SJSA1 (cell line): ENCODE measurements around the gene WDFY3. TPM values are rescaled to one million over a fixed set of nuclear protein-coding genes. Genes with fewer than 3 reads are reported as not detected.
"Not testable (repeated sequence)": the region's sequence is repeated elsewhere in the genome, so short reads cannot be mapped to it uniquely, and the experiment has no call there.

ENCODE experiments used
- DNase-seq, 2 experiments: peaks; one replicate each; pipeline ENCODE4 v3.0.0-alpha.2; 2015 to 2020; ENCODE audit warnings: low spot score in 2 of 2, low read depth in 1 of 2
- H3K27ac ChIP-seq: fragments of 250-450 bp; sonication (Bioruptor Pico); 2 replicates; pipeline ENCODE4 v1.5.1; 2020; ENCODE audit warnings: mild to moderate bottlenecking, moderate library complexity
- H3K27me3 ChIP-seq: fragments of 250-450 bp; sonication (Bioruptor Pico); replicated peaks from 2 replicates; pipeline ENCODE4 v1.5.1; 2020; ENCODE audit warnings: mild to moderate bottlenecking, moderate library complexity
- H3K36me3 ChIP-seq: fragments of 250-450 bp; sonication (Bioruptor Pico); 2 replicates; pipeline ENCODE4 v1.5.1; 2020; ENCODE audit warnings: mild to moderate bottlenecking
- H3K4me1 ChIP-seq: fragments of 250-450 bp; sonication (Bioruptor Pico); replicated peaks from 2 replicates; pipeline ENCODE4 v1.6.1; 2021; ENCODE audit warnings: mild to moderate bottlenecking
- H3K4me3 ChIP-seq: fragments of 250-450 bp; sonication (Bioruptor Pico); 2 replicates; pipeline ENCODE4 v1.5.1; 2020; ENCODE audit warnings: mild to moderate bottlenecking
- H3K9me3 ChIP-seq: fragments of 250-450 bp; sonication (Bioruptor Pico); replicated peaks from 2 replicates; pipeline ENCODE4 v1.5.1; 2020; ENCODE audit warnings: mild to moderate bottlenecking
- total RNA-seq: library from RNA; depleted of rRNA; stranded (reverse); fragments of >200 nt; shearing (Covaris generic); gene quantifications from 2 replicates; pipeline ENCODE4 v1.2.3, GENCODE V29; 2014

The WDFY3 gene
- total RNA-seq, 1 experiment from 2014 or later: 49.7 TPM

GRCh38 chr4:84681486-84682274, 284.8 kb downstream of the WDFY3 start:
- peak in 1 of 2 experiments; percentile 65 for DNase-seq
- Histone ChIP-seq H3K4me1 (peaks cover 32% of the 10 kb centered on the region), H3K9me3 (no peaks in the 10 kb centered on the region), H3K4me3 (no peak overlapping the region), H3K27me3 (no peaks in the 10 kb centered on the region), H3K27ac (peak overlapping the region; percentile 14), H3K36me3 (peaks cover 74% of the 10 kb centered on the region)

GRCh38 chr4:84680956-84681355, 285.5 kb downstream of the WDFY3 start:
- peaks cover 75% of the 10 kb centered on the region for H3K36me3 ChIP-seq
- H3K27me3 ChIP-seq: no peaks in the 10 kb centered on the region
- no peaks in the 10 kb centered on the region for H3K9me3 ChIP-seq
- peaks cover 32% of the 10 kb centered on the region for H3K4me1 ChIP-seq
- no peak overlapping the region for H3K27ac ChIP-seq
- no peak overlapping the region for H3K4me3 ChIP-seq
- DNase-seq: peak in 1 of 2 experiments; percentile 31

- Histone ChIP-seq H3K4me1 (peaks cover 32% of the 10 kb centered on the region), H3K27ac (no peak overlapping the region), H3K4me3 (no peak overlapping the region), H3K36me3 (peaks cover 74% of the 10 kb centered on the region), H3K9me3 (no peaks in the 10 kb centered on the region), H3K27me3 (no peaks in the 10 kb centered on the region)
- DNase-seq: no peak
Observed at GRCh38 chr4:84678976-84679744, 287.3 kb downstream of the WDFY3 start.

GRCh38 chr4:84677995-84678394, 288.5 kb downstream of the WDFY3 start:
- no peak overlapping the region for H3K27ac ChIP-seq
- H3K36me3 ChIP-seq: peaks cover 65% of the 10 kb centered on the region
- H3K4me1 ChIP-seq: peaks cover 33% of the 10 kb centered on the region
- H3K9me3 ChIP-seq: no peaks in the 10 kb centered on the region
- no peak for DNase-seq
- H3K27me3 ChIP-seq: no peaks in the 10 kb centered on the region
- no peak overlapping the region for H3K4me3 ChIP-seq

- H3K4me3 ChIP-seq: no peak overlapping the region
Observed at GRCh38 chr4:84677093-84677492, 289.4 kb downstream of the WDFY3 start.

GRCh38 chr4:84673475-84674240, 292.8 kb downstream of the WDFY3 start:
- H3K4me3 ChIP-seq: no peak overlapping the region
- peaks cover 15% of the 10 kb centered on the region for H3K4me1 ChIP-seq
- H3K9me3 ChIP-seq: no peaks in the 10 kb centered on the region
- no peaks in the 10 kb centered on the region for H3K27me3 ChIP-seq
- H3K27ac ChIP-seq: peak overlapping the region; percentile 17; the same call in 1 of the 2 replicates
- DNase-seq: peak in 1 of 2 experiments; percentile 62
- H3K36me3 ChIP-seq: peaks cover 68% of the 10 kb centered on the region

More at GRCh38 chr4:84677093-84677492, 289.4 kb downstream of the WDFY3 start:
- Histone ChIP-seq H3K36me3 (peaks cover 65% of the 10 kb centered on the region), H3K27me3 (no peaks in the 10 kb centered on the region), H3K27ac (no peak overlapping the region), H3K4me1 (peaks cover 30% of the 10 kb centered on the region), H3K9me3 (no peaks in the 10 kb centered on the region)
- no peak for DNase-seq

- no peak for DNase-seq
- Histone ChIP-seq H3K36me3 (peaks cover 62% of the 10 kb centered on the region), H3K4me3 (no peak overlapping the region)
Observed at GRCh38 chr4:84672177-84672576, 294.3 kb downstream of the WDFY3 start.

GRCh38 chr4:84669201-84669600, 297.3 kb downstream of the WDFY3 start:
- no peaks in the 10 kb centered on the region for H3K9me3 ChIP-seq
- H3K27ac ChIP-seq: no peak overlapping the region
- no peaks in the 10 kb centered on the region for H3K27me3 ChIP-seq
- no peak overlapping the region for H3K4me3 ChIP-seq
- H3K4me1 ChIP-seq: peaks cover 15% of the 10 kb centered on the region
- H3K36me3 ChIP-seq: peaks cover 51% of the 10 kb centered on the region
- no peak for DNase-seq

More at GRCh38 chr4:84672177-84672576, 294.3 kb downstream of the WDFY3 start:
- Histone ChIP-seq H3K4me1 (peaks cover 15% of the 10 kb centered on the region), H3K9me3 (no peaks in the 10 kb centered on the region), H3K27me3 (no peaks in the 10 kb centered on the region), H3K27ac (no peak overlapping the region)

GRCh38 chr4:84666439-84666838, 300.1 kb downstream of the WDFY3 start:
- Histone ChIP-seq H3K27ac (no peak overlapping the region), H3K36me3 (peaks cover 33% of the 10 kb centered on the region), H3K27me3 (no peaks in the 10 kb centered on the region), H3K4me3 (no peak overlapping the region), H3K9me3 (no peaks in the 10 kb centered on the region), H3K4me1 (no peaks in the 10 kb centered on the region)
- DNase-seq: no peak

GRCh38 chr4:84664767-84665166, 301.7 kb downstream of the WDFY3 start:
- not testable (repeated sequence) for H3K9me3 ChIP-seq, H3K27me3 ChIP-seq, H3K4me1 ChIP-seq, H3K27ac ChIP-seq, DNase-seq, H3K4me3 ChIP-seq
- H3K36me3 ChIP-seq: peaks cover 23% of the 10 kb centered on the region

- Histone ChIP-seq H3K27ac (no peak overlapping the region), H3K9me3 (peaks cover 3% of the 10 kb centered on the region; the same call in 1 of the 2 replicates), H3K36me3 (no peaks in the 10 kb centered on the region), H3K4me1 (no peaks in the 10 kb centered on the region), H3K27me3 (no peaks in the 10 kb centered on the region), H3K4me3 (no peak overlapping the region)
- no peak for DNase-seq
Observed at GRCh38 chr4:84661191-84661939, 305.1 kb downstream of the WDFY3 start.

GRCh38 chr4:84660606-84661005, 305.9 kb downstream of the WDFY3 start:
- Histone ChIP-seq H3K27ac (no peak overlapping the region), H3K4me3 (no peak overlapping the region), H3K9me3 (peaks cover 3% of the 10 kb centered on the region; the same call in 1 of the 2 replicates), H3K36me3 (no peaks in the 10 kb centered on the region), H3K4me1 (no peaks in the 10 kb centered on the region), H3K27me3 (no peaks in the 10 kb centered on the region)
- no peak for DNase-seq

GRCh38 chr4:84652478-84652877, 314.0 kb downstream of the WDFY3 start:
- H3K4me1 ChIP-seq: no peaks in the 10 kb centered on the region
- 0 out of 2 replicates have a peak, but pooled peaks cover 5% of the 10 kb centered on the region for H3K27me3 ChIP-seq
- H3K4me3 ChIP-seq: no peak overlapping the region
- H3K36me3 ChIP-seq: no peaks in the 10 kb centered on the region
- H3K27ac ChIP-seq: no peak overlapping the region
- H3K9me3 ChIP-seq: no peaks in the 10 kb centered on the region; the same call in 1 of the 2 replicates
- DNase-seq: no peak
